Spleen (tissue), 7 donors: ENCODE measurements around the gene HPCAL1.

ENCODE experiments used
- POLR2A ChIP-seq, 3 donors: fragments of 450-650 bp; IDR thresholded peaks; one replicate each; pipeline ENCODE4 v1.5.1; 2017; ENCODE audit warnings: antibody characterized with exemption in 3 of 3, mild to moderate bottlenecking in 1 of 3
- POLR2AphosphoS5 ChIP-seq, 3 donors: sonication (generic); formaldehyde crosslinking; IDR thresholded peaks; one replicate each; pipeline ENCODE4 v1.5.1; 2017; ENCODE audit warnings: antibody characterized with exemption in 3 of 3
- TF ChIP-seq, protein P1 (sequence below), 11 experiments: fragments of 200-600 bp in 7 of 11; fragments of 450-650 bp in 4 of 11; sonication (generic) in 4 of 11; IDR thresholded peaks in 8 of 11; conservative IDR thresholded peaks in 3 of 11; 1 replicate in 7 of 11; 2 replicates in 4 of 11; pipeline versions ENCODE4 v1.4.0 to v1.8.0; 2016 to 2021; ENCODE audit warnings: antibody characterized with exemption in 11 of 11, inconsistent platforms in 4 of 11, mild to moderate bottlenecking in 1 of 11
- donor health status: DM: no; HTN: no; CAD: no; lungs with moderate emphysema.
- donor health status: DM: no; HTN: no; CAD: no.
- donor health status: DM: no; HTN: no; CAD: no.

DNA sequence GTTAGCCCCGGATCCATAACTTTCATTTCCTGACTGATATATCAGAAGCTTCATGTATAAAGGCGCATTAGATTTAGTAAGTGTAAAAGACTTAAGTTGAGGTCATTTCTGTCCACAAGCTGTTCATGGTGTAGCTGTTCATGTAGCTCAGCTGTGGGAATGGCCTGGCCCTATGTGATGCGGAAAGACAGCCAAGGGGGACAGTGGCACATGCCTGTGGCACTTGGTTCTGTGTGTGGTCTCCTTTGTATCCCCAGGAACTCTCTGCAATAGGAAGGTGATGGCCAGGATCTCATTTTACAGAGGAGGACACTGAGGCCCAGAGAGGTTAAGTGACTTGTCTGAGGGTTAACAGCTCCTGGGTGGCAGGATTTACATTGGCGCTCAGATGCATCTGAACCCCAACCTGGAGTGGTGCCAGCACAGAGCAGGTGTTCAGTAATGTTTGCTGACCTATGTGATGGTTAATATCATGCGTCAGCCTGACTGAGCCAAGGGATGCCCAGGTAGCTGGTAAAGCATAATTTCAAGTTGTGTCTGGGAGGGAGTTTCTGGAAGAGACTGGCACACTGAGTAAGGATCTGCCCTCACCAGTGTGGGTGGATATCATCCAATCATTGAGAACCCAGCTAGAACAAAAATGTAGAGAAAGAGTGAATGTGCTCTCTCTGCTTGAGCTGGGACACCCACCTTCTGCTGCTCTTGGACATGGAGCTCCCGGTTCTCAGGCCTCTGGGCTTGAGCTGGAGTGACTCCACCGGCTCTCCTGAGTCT, 25.4 kb downstream of the HPCAL1 start:
- TF ChIP-seq, protein P1, sequence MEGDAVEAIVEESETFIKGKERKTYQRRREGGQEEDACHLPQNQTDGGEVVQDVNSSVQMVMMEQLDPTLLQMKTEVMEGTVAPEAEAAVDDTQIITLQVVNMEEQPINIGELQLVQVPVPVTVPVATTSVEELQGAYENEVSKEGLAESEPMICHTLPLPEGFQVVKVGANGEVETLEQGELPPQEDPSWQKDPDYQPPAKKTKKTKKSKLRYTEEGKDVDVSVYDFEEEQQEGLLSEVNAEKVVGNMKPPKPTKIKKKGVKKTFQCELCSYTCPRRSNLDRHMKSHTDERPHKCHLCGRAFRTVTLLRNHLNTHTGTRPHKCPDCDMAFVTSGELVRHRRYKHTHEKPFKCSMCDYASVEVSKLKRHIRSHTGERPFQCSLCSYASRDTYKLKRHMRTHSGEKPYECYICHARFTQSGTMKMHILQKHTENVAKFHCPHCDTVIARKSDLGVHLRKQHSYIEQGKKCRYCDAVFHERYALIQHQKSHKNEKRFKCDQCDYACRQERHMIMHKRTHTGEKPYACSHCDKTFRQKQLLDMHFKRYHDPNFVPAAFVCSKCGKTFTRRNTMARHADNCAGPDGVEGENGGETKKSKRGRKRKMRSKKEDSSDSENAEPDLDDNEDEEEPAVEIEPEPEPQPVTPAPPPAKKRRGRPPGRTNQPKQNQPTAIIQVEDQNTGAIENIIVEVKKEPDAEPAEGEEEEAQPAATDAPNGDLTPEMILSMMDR (IDR thresholded peaks at IDR 0.05 in 8 of 11, conservative IDR thresholded peaks at IDR 0.05 in 3 of 11) = no peak
- TF ChIP-seq POLR2A (IDR thresholded peaks at IDR 0.05) (no peak), POLR2AphosphoS5 (IDR thresholded peaks at IDR 0.05) (no peak)
